Natural killer cell (primary cell): Measurements from ENCODE around the gene CNTFR. TPM values are rescaled to one million over a fixed set of nuclear protein-coding genes. Genes with fewer than 3 reads are reported as not detected.

Source experiments
- ATAC-seq, 3 donors: fragments of 150-1000 bp in 2 of 3; fragments of 200-7000 bp in 1 of 3; cut with Tn5 transposase; 1 replicate in 1 of 3; 2 replicates in 2 of 3; pipeline ENCODE4 v1.10.0; 2021; ENCODE audit warnings: mild to moderate bottlenecking in 2 of 3, moderate library complexity in 2 of 3
- DNase-seq, 2 donors: peaks; one replicate each; pipeline versions ENCODE4 v3.0.0 to v3.0.0-alpha.2; 2013 to 2021; ENCODE audit warnings: mixed read lengths in 1 of 2
- H3K27ac ChIP-seq: one replicate; pipeline ENCODE4 v1.5.1; 2013; ENCODE audit warnings: mild to moderate bottlenecking, low read length
- H3K27me3 ChIP-seq: one replicate; pipeline ENCODE4 v1.6.1; 2013; ENCODE audit warnings: low read length; ENCODE audit not compliant: control insufficient read depth, insufficient read depth
- H3K36me3 ChIP-seq: one replicate; pipeline ENCODE4 v1.6.1; 2013; ENCODE audit warnings: low read length; ENCODE audit not compliant: control insufficient read depth, insufficient read depth
- H3K4me1 ChIP-seq: one replicate; pipeline ENCODE4 v1.6.1; 2013; ENCODE audit warnings: low read length; ENCODE audit not compliant: control insufficient read depth, insufficient read depth
- H3K4me3 ChIP-seq: one replicate; pipeline ENCODE4 v1.5.1; 2013; ENCODE audit warnings: low read length
- H3K9me3 ChIP-seq: one replicate; pipeline ENCODE4 v1.6.1; 2013; ENCODE audit warnings: low read length; ENCODE audit not compliant: control insufficient read depth, insufficient read depth
- H3K27ac Mint-ChIP-seq, 2 donors: one replicate each; pipeline ENCODE4 v1.8.0; 2022; ENCODE audit warnings: mild to moderate bottlenecking in 2 of 2, mixed read lengths in 2 of 2, moderate library complexity in 1 of 2
- H3K27me3 Mint-ChIP-seq, 2 donors: one replicate each; pipeline ENCODE4 v1.8.0; 2022; ENCODE audit warnings: low read depth in 2 of 2, mixed read lengths in 2 of 2
- H3K36me3 Mint-ChIP-seq: one replicate; pipeline ENCODE4 v1.8.0; 2022; ENCODE audit warnings: mixed read lengths
- H3K4me1 Mint-ChIP-seq, 2 donors: one replicate each; pipeline ENCODE4 v1.8.0; 2022; ENCODE audit warnings: mixed read lengths in 2 of 2
- H3K4me3 Mint-ChIP-seq: one replicate; pipeline ENCODE4 v1.8.0; 2022; ENCODE audit warnings: mild to moderate bottlenecking, moderate library complexity, mixed read lengths
- H3K9me3 Mint-ChIP-seq, 2 donors: one replicate each; pipeline ENCODE4 v1.8.0; 2022; ENCODE audit warnings: mixed read lengths in 2 of 2
- CTCF ChIP-seq: fragments of 200-600 bp; IDR thresholded peaks from one replicate; pipeline ENCODE4 v1.8.0; 2022; ENCODE audit warnings: antibody characterized with exemption
- WGBS: methylation state at CpG from one replicate; pipeline ENCODE4 v1.1.7; 2013; ENCODE audit warnings: missing lambda C conversion rate; ENCODE audit not compliant: insufficient coverage; 5-methylcytosine and 5-hydroxymethylcytosine counted together
- intact Hi-C: fragments of 100-400 bp; cut with micrococcal nuclease; formaldehyde crosslinking; loops from one replicate; pipeline ENCODE4 v1.14.2; 2022
- total RNA-seq, 4 donors: library from RNA; stranded (reverse); fragments of 120-200 nt in 1 of 4; gene quantifications; one replicate each; pipeline versions ENCODE4 v1.2.3 to v1.2.4, GENCODE V29; 2013 to 2022

The CNTFR gene
- total RNA-seq, 3 donors from 2014 or later (not counting 1 experiment from before 2014, with no cell fraction given): not detected

GRCh38 chr9:34512131-34513078 lies 77.1 kb downstream of the CNTFR start:
- Mint-ChIP-seq H3K4me3 (no peak overlapping the region), H3K4me1 (no peaks in the 10 kb centered on the region), H3K27me3 (no peaks in the 10 kb centered on the region), H3K36me3 (no peaks in the 10 kb centered on the region), H3K27ac (no peak overlapping the region), H3K9me3 (no peaks in the 10 kb centered on the region)
- TF ChIP-seq CTCF: no peak
- ATAC-seq: no peak
- Histone ChIP-seq H3K27me3 (no peaks in the 10 kb centered on the region), H3K9me3 (no peaks in the 10 kb centered on the region), H3K4me3 (no peak overlapping the region), H3K4me1 (no peaks in the 10 kb centered on the region), H3K36me3 (no peaks in the 10 kb centered on the region), H3K27ac (no peak overlapping the region)
- intact Hi-C loops: no loop called here
- no peak for DNase-seq
- WGBS: 81% methylated on average over 9 of the region's 9 CpGs

- no peak for TF ChIP-seq CTCF
- H3K36me3 Mint-ChIP-seq: no peaks in the 10 kb centered on the region
- Histone ChIP-seq H3K27me3 (no peaks in the 10 kb centered on the region), H3K27ac (no peak overlapping the region), H3K9me3 (no peaks in the 10 kb centered on the region), H3K36me3 (no peaks in the 10 kb centered on the region), H3K4me1 (no peaks in the 10 kb centered on the region), H3K4me3 (no peak overlapping the region)
- H3K9me3 Mint-ChIP-seq: no peaks in the 10 kb centered on the region
- intact Hi-C loops: no loop called here
- no peaks in the 10 kb centered on the region for H3K27me3 Mint-ChIP-seq
- DNase-seq (no peak), ATAC-seq (no peak)
- no peaks in the 10 kb centered on the region for H3K4me1 Mint-ChIP-seq
- H3K4me3 Mint-ChIP-seq: no peak overlapping the region
- no peak overlapping the region for H3K27ac Mint-ChIP-seq
- WGBS: 87% methylated on average over 13 of the region's 13 CpGs
These were observed 78.7 kb downstream of the CNTFR start for GRCh38 chr9:34510497-34511468.

- Histone ChIP-seq H3K4me1 (no peaks in the 10 kb centered on the region), H3K4me3 (no peak overlapping the region), H3K27me3 (no peaks in the 10 kb centered on the region), H3K27ac (no peak overlapping the region), H3K36me3 (no peaks in the 10 kb centered on the region), H3K9me3 (no peaks in the 10 kb centered on the region)
- DNase-seq: no peak
- Mint-ChIP-seq H3K4me3 (no peak overlapping the region), H3K36me3 (no peaks in the 10 kb centered on the region), H3K4me1 (no peaks in the 10 kb centered on the region), H3K27me3 (peaks cover 0 to 5% of the 10 kb centered on the region in 2 donors), H3K9me3 (no peaks in the 10 kb centered on the region), H3K27ac (no peak overlapping the region)
- TF ChIP-seq CTCF: no peak
- 83% methylated on average over 3 of the region's 3 CpGs for WGBS
- intact Hi-C loops: no loop called here
- ATAC-seq: no peak
These were observed 80.6 kb downstream of the CNTFR start for GRCh38 chr9:34508951-34509350.
